ENCODE data around the gene SESTD1.

The SESTD1 gene

GRCh38 chr2:179165356-179166000, 99.2 kb downstream of the SESTD1 start:
- H3K36me3 ChIP-seq (ENCODE audit: insufficient read depth, low read length): peaks cover 31% of the 10 kb centered on the region; the same call in 1 of the 2 replicates
- no peaks in the 10 kb centered on the region for H4K20me1 ChIP-seq (ENCODE audit: insufficient read depth, low read length, poor library complexity, severe bottlenecking)
- no peaks in the 10 kb centered on the region for H3K27me3 ChIP-seq (ENCODE audit: insufficient read depth, low read length, poor library complexity, severe bottlenecking)
- no peak overlapping the region for H3K4me3 ChIP-seq (ENCODE audit: low read length, poor library complexity, severe bottlenecking)
- no peaks in the 10 kb centered on the region for H3K79me2 ChIP-seq (ENCODE audit: insufficient read depth, low read length)
- H3K9me3 ChIP-seq (ENCODE audit: insufficient read depth, low read depth, low read length): no peaks in the 10 kb centered on the region
- H3K9me2 ChIP-seq (replicated peaks; ENCODE audit: low read depth, low read length): no peaks in the 10 kb centered on the region
- H3K4me2 ChIP-seq (ENCODE audit: low read depth, low read length, poor library complexity, severe bottlenecking): no peak overlapping the region
- TF ChIP-seq EZH2phosphoT487 (IDR thresholded peaks at IDR 0.05; ENCODE audit: borderline replicate concordance): no peak
- TF ChIP-seq, protein P1, sequence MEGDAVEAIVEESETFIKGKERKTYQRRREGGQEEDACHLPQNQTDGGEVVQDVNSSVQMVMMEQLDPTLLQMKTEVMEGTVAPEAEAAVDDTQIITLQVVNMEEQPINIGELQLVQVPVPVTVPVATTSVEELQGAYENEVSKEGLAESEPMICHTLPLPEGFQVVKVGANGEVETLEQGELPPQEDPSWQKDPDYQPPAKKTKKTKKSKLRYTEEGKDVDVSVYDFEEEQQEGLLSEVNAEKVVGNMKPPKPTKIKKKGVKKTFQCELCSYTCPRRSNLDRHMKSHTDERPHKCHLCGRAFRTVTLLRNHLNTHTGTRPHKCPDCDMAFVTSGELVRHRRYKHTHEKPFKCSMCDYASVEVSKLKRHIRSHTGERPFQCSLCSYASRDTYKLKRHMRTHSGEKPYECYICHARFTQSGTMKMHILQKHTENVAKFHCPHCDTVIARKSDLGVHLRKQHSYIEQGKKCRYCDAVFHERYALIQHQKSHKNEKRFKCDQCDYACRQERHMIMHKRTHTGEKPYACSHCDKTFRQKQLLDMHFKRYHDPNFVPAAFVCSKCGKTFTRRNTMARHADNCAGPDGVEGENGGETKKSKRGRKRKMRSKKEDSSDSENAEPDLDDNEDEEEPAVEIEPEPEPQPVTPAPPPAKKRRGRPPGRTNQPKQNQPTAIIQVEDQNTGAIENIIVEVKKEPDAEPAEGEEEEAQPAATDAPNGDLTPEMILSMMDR (conservative IDR thresholded peaks at IDR 0.05; ENCODE audit: low read length): no peak
- no peak overlapping the region for H3K9ac ChIP-seq (ENCODE audit: low read depth, low read length, poor library complexity, severe bottlenecking)
- H2AFZ ChIP-seq (ENCODE audit: low read length): no peak overlapping the region
- no peaks in the 10 kb centered on the region for H3K4me1 ChIP-seq (ENCODE audit: insufficient read depth, low read length, poor library complexity, severe bottlenecking)
- no peaks in the 10 kb centered on the region for H3F3A ChIP-seq (ENCODE audit: low read depth)

- Histone ChIP-seq H3K4me3 (ENCODE audit: low read length, poor library complexity, severe bottlenecking) (no peak overlapping the region), H3K4me2 (ENCODE audit: low read depth, low read length, poor library complexity, severe bottlenecking) (no peak overlapping the region), H2AFZ (ENCODE audit: low read length) (no peak overlapping the region), H3K9me3 (ENCODE audit: insufficient read depth, low read depth, low read length) (no peaks in the 10 kb centered on the region), H3K4me1 (ENCODE audit: insufficient read depth, low read length, poor library complexity, severe bottlenecking) (no peaks in the 10 kb centered on the region), H3K79me2 (ENCODE audit: insufficient read depth, low read length) (no peaks in the 10 kb centered on the region), H3K9me2 (replicated peaks; ENCODE audit: low read depth, low read length) (no peaks in the 10 kb centered on the region), H3K36me3 (ENCODE audit: insufficient read depth, low read length) (peaks cover 65% of the 10 kb centered on the region), H3F3A (ENCODE audit: low read depth) (no peaks in the 10 kb centered on the region), H3K9ac (ENCODE audit: low read depth, low read length, poor library complexity, severe bottlenecking) (no peak overlapping the region), H4K20me1 (ENCODE audit: insufficient read depth, low read length, poor library complexity, severe bottlenecking) (no peaks in the 10 kb centered on the region), H3K27me3 (ENCODE audit: insufficient read depth, low read length, poor library complexity, severe bottlenecking) (no peaks in the 10 kb centered on the region)
- TF ChIP-seq, protein P1 (conservative IDR thresholded peaks at IDR 0.05; ENCODE audit: low read length): no peak
- TF ChIP-seq EZH2phosphoT487 (IDR thresholded peaks at IDR 0.05; ENCODE audit: borderline replicate concordance): no peak
Observed at GRCh38 chr2:179141206-179141605, 123.4 kb downstream of the SESTD1 start.

DNA sequence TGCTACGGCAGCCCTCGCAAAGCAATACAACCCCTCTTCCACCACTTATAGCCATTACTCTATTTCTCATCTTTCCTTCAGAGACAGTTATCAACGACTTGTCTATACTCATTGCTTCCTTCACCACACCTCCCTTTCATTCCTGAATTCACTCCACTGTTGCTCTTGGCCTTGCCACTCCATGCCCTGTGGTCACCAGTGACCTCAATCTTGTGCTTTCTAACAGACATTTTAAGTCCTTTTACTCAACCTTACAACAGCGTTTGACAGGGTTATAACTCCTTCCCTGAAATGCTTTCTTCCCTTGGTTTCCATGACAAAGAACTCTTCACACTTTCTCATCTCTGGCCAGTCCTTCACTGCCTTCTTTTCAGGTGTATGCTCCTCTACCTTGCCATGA, 124.1 kb downstream of the SESTD1 start:
- no peaks in the 10 kb centered on the region for H3K9me2 ChIP-seq (replicated peaks; ENCODE audit: low read depth, low read length)
- TF ChIP-seq, protein P1 (conservative IDR thresholded peaks at IDR 0.05; ENCODE audit: low read length): no peak
- H3K36me3 ChIP-seq (ENCODE audit: insufficient read depth, low read length): peaks cover 60% of the 10 kb centered on the region
- H3K9ac ChIP-seq (ENCODE audit: low read depth, low read length, poor library complexity, severe bottlenecking): no peak overlapping the region
- H3F3A ChIP-seq (ENCODE audit: low read depth): no peaks in the 10 kb centered on the region
- no peaks in the 10 kb centered on the region for H3K27me3 ChIP-seq (ENCODE audit: insufficient read depth, low read length, poor library complexity, severe bottlenecking)
- H3K9me3 ChIP-seq (ENCODE audit: insufficient read depth, low read depth, low read length): no peaks in the 10 kb centered on the region
- H2AFZ ChIP-seq (ENCODE audit: low read length): no peak overlapping the region
- H4K20me1 ChIP-seq (ENCODE audit: insufficient read depth, low read length, poor library complexity, severe bottlenecking): no peaks in the 10 kb centered on the region
- H3K4me1 ChIP-seq (ENCODE audit: insufficient read depth, low read length, poor library complexity, severe bottlenecking): no peaks in the 10 kb centered on the region
- no peak overlapping the region for H3K4me2 ChIP-seq (ENCODE audit: low read depth, low read length, poor library complexity, severe bottlenecking)
- no peak overlapping the region for H3K4me3 ChIP-seq (ENCODE audit: low read length, poor library complexity, severe bottlenecking)
- no peaks in the 10 kb centered on the region for H3K79me2 ChIP-seq (ENCODE audit: insufficient read depth, low read length)

All from Loucy (cell line).